GM23338 (cell line): ENCODE measurements around the gene FBXL19.
A peak's percentile ranks its signal among the peaks of the same experiment; 100 is the strongest.

ENCODE experiments used
- CREB1 ChIP-seq: fragments of 250-450 bp; sonication (Bioruptor Pico); IDR thresholded peaks from 2 replicates; pipeline ENCODE4 v1.5.0; 2020; ENCODE audit warnings: low read depth, mild to moderate bottlenecking, moderate library complexity
- CTCF ChIP-seq, 2 experiments: fragments of 200-600 bp in 1 of 2; sonication (generic) in 1 of 2; conservative IDR thresholded peaks; 2 replicates each; pipeline versions ENCODE4 v1.5.1 to v1.6.1; 2016 to 2017; ENCODE audit warnings: antibody characterized with exemption in 2 of 2, low read depth in 2 of 2, mild to moderate bottlenecking in 2 of 2, moderate library complexity in 1 of 2
- ETS1 ChIP-seq: IDR thresholded peaks from 2 replicates; pipeline ENCODE4 v1.6.1; 2016; ENCODE audit warnings: antibody characterized with exemption
- EZH2 ChIP-seq: fragments of 200-600 bp; sonication (generic); IDR thresholded peaks from one replicate; pipeline ENCODE4 v1.8.0; 2017; ENCODE audit warnings: antibody characterized with exemption, mild to moderate bottlenecking, low read depth; ENCODE audit not compliant: unreplicated experiment
- EZH2phosphoT487 ChIP-seq: fragments of 200-600 bp; sonication (generic); IDR thresholded peaks from one replicate; pipeline ENCODE4 v1.8.1; 2018; ENCODE audit warnings: antibody characterized with exemption; ENCODE audit not compliant: unreplicated experiment
- ZNF114 ChIP-seq: fragments of 250-450 bp; sonication (Bioruptor Pico); IDR thresholded peaks from 2 replicates; pipeline ENCODE4 v1.5.0; 2020; ENCODE audit warnings: mild to moderate bottlenecking, moderate library complexity
- ZNF462 ChIP-seq: fragments of 250-450 bp; sonication (Bioruptor Pico); IDR thresholded peaks from 2 replicates; pipeline ENCODE4 v1.5.0; 2020; ENCODE audit warnings: mild to moderate bottlenecking, moderate library complexity

- no peak for TF ChIP-seq EZH2phosphoT487
- no peak for TF ChIP-seq CTCF (conservative IDR thresholded peaks at IDR 0.05; ENCODE audit: low read depth in 2 of 2)
- TF ChIP-seq ETS1: peak; percentile 98
- no peak for TF ChIP-seq ZNF114 (CRISPR knock-in tag)
- TF ChIP-seq CREB1 (CRISPR knock-in tag): no peak; the same call in none of the 2 replicates
- no peak for TF ChIP-seq EZH2
- TF ChIP-seq ZNF462 (CRISPR knock-in tag): no peak
Measured at GRCh38 chr16:30922960-30923535, 324 bp upstream of the FBXL19 start.
